ENCODE results near the gene EIF2AK2. TPM values are rescaled to one million over a fixed set of nuclear protein-coding genes. Genes with fewer than 3 reads are reported as not detected.

EIF2AK2 gene
- total and polyA plus RNA-seq, 12 donors = 2.4 to 31.1 (median 23.0) TPM

GRCh38 chr2:37167636-37168180, 10.9 kb upstream of the EIF2AK2 start:
- intact Hi-C loops (cut with DNase I) = loop anchor here in 1 of 10 donors (5.0 kb wide), 1 partner anchor 720 kb away; no protein-coding TSS in a partner anchor
- no peak for TF ChIP-seq CTCF (IDR thresholded peaks at IDR 0.05)
- H3K4me3 ChIP-seq = no peak overlapping the region
- no peak overlapping the region for H3K27ac ChIP-seq
- peaks cover 0 to 4% (median 0%) of the 10 kb centered on the region in 9 donors for H3K4me1 ChIP-seq
- peaks cover 0 to 24% (median 0%) of the 10 kb centered on the region in 11 donors for H3K9me3 ChIP-seq
- 95 to 97% methylated on average over 3 of the region's 3 CpGs for WGBS, 2 donors
- ATAC-seq (no peak), DNase-seq (no peak)
- no peaks in the 10 kb centered on the region for H3K36me3 ChIP-seq
- no peaks in the 10 kb centered on the region for H3K27me3 ChIP-seq

DNA sequence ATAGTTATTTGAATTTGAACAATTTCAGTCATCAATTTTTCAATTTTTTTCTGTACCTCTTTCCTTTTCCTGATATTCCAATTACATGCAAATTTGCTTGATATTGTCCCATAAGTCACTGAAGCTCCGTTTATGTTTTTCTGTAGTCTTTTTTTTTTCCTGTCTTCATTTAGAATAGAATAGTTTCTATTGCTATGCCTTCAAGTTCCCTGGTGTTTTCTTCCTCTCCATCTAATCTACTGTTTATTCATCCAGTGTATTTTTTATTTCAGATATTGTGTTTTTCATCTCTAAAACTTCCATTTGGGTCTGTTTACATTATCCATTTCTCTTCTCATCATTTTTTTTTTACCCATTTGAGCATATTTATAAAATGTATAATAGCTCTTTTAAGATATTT, 8.0 kb upstream of the EIF2AK2 start:
- H3K27ac ChIP-seq = no peak overlapping the region
- no peak for TF ChIP-seq CTCF (IDR thresholded peaks at IDR 0.05)
- no peaks in the 10 kb centered on the region for H3K27me3 ChIP-seq
- H3K9me3 ChIP-seq = peaks cover 0 to 24% (median 0%) of the 10 kb centered on the region in 11 donors
- H3K4me1 ChIP-seq = peaks cover 0 to 4% (median 0%) of the 10 kb centered on the region in 9 donors
- H3K4me3 ChIP-seq = no peak overlapping the region
- no peak for ATAC-seq
- H3K36me3 ChIP-seq = no peaks in the 10 kb centered on the region
- no peak for DNase-seq
- intact Hi-C loops (cut with DNase I) = loop anchor here in 1 of 10 donors (5.0 kb wide), 1 partner anchor 723 kb away; no protein-coding TSS in a partner anchor
- 83 to 92% methylated on average over 1 of the region's 1 CpG for WGBS, 2 donors

GRCh38 chr2:37156071-37156856, 516 bp downstream of the EIF2AK2 start:
- intact Hi-C loops (cut with DNase I) = loop anchor here in 1 of 10 donors (5.0 kb wide), 1 partner anchor 41 kb away; the partner anchor contains the start of gene CEBPZOS
- WGBS, 2 donors = 1% methylated on average over 27 of the region's 27 CpGs
- TF ChIP-seq CTCF (IDR thresholded peaks at IDR 0.05) = no peak
- H3K4me1 ChIP-seq = peaks cover 4 to 54% (median 16%) of the 10 kb centered on the region in 9 donors
- H3K27ac ChIP-seq = peak overlapping the region; percentile 85 to 96 (median 94)
- ATAC-seq (peak; percentile 56 to 71 (median 64)), DNase-seq (peak; percentile 44 to 69)
- peaks cover 0 to 29% (median 0%) of the 10 kb centered on the region in 9 donors for H3K36me3 ChIP-seq
- H3K9me3 ChIP-seq = no peaks in the 10 kb centered on the region
- peak overlapping the region; percentile 69 to 98 (median 90) for H3K4me3 ChIP-seq
- no peaks in the 10 kb centered on the region for H3K27me3 ChIP-seq

GRCh38 chr2:37154785-37155184, 2.0 kb downstream of the EIF2AK2 start:
- no peak for TF ChIP-seq CTCF (IDR thresholded peaks at IDR 0.05)
- peaks cover 0 to 29% (median 0%) of the 10 kb centered on the region in 9 donors for H3K36me3 ChIP-seq
- DNase-seq (no peak), ATAC-seq (no peak)
- no peaks in the 10 kb centered on the region for H3K27me3 ChIP-seq
- H3K4me3 ChIP-seq = no peak overlapping the region
- H3K4me1 ChIP-seq = peaks cover 4 to 66% (median 23%) of the 10 kb centered on the region in 9 donors
- intact Hi-C loops (cut with DNase I) = loop anchor here in 2 of 10 donors (5.0 kb wide), 1 partner anchor 43 kb away; the partner anchor contains the start of gene CEBPZOS (in 2 of the 2)
- 91 to 93% methylated on average over 4 of the region's 4 CpGs for WGBS, 2 donors
- H3K27ac ChIP-seq = no peak overlapping the region
- no peaks in the 10 kb centered on the region for H3K9me3 ChIP-seq
